IMR-90 (cell line): ENCODE results near the gene ALS2CL. TPM values are rescaled to one million over a fixed set of nuclear protein-coding genes. Genes with fewer than 3 reads are reported as not detected.

Experiments
- ATAC-seq: fragments of 200-7000 bp; cut with Tn5 transposase; 2 replicates; pipeline ENCODE4 v1.9.1; 2020; ENCODE audit warnings: low read depth, mild to moderate bottlenecking, moderate library complexity
- BruUV-seq: library from RNA; stranded (reverse); fragments of 400-500 nt; replicated peaks from 2 replicates; lab custom pipeline; 2021; lab: Mats Ljungman, UMichigan
- CTCF ChIA-PET: fragments of 300-600 bp; formaldehyde crosslinking; extraction: SDS; loops from one replicate; lab custom pipeline; 2021; ENCODE audit warnings: antibody characterized with exemption; lab: Yijun Ruan, JAX
- POLR2A ChIA-PET: fragments of 300-600 bp; sonication (Branson Sonifier 250); formaldehyde crosslinking; loops from one replicate; lab custom pipeline; 2022; ENCODE audit warnings: antibody characterized with exemption; ENCODE audit not compliant: unreplicated experiment; lab: Charles Lee
- DNase-seq: peaks from one replicate; pipeline ENCODE4 v3.0.0; 2013
- H2AFZ ChIP-seq: replicated peaks from 2 replicates; pipeline ENCODE3; 2013; ENCODE audit warnings: low read length, mild to moderate bottlenecking; ENCODE audit not compliant: poor library complexity
- H2AK5ac ChIP-seq: 2 replicates; pipeline ENCODE4 v1.6.1; 2013; ENCODE audit warnings: low read depth, low read length, inconsistent platforms
- H2AK9ac ChIP-seq: replicated peaks from 2 replicates; pipeline ENCODE3; 2013; ENCODE audit warnings: mild to moderate bottlenecking, low read depth, low read length, moderate library complexity; ENCODE audit not compliant: poor library complexity
- H2BK120ac ChIP-seq: 2 replicates; pipeline ENCODE4 v1.6.1; 2013; ENCODE audit warnings: low read depth, low read length, inconsistent platforms
- H2BK15ac ChIP-seq: 3 replicates; pipeline ENCODE4 v1.6.1; 2013; ENCODE audit warnings: low read depth, low read length, inconsistent platforms
- H2BK20ac ChIP-seq: 2 replicates; pipeline ENCODE4 v1.6.1; 2013; ENCODE audit warnings: low read depth, mild to moderate bottlenecking, inconsistent platforms, low read length, moderate library complexity
- H2BK5ac ChIP-seq: 2 replicates; pipeline ENCODE4 v1.6.1; 2013; ENCODE audit warnings: mild to moderate bottlenecking, low read depth, low read length, inconsistent platforms; ENCODE audit not compliant: poor library complexity, severe bottlenecking
- H3K14ac ChIP-seq: replicated peaks from 2 replicates; pipeline ENCODE4 v1.6.1; 2013; ENCODE audit warnings: low read depth, low read length, inconsistent platforms
- H3K18ac ChIP-seq: 2 replicates; pipeline ENCODE4 v1.6.1; 2013; ENCODE audit warnings: low read depth, low read length, control low read depth
- H3K23ac ChIP-seq: 2 replicates; pipeline ENCODE4 v1.6.1; 2013; ENCODE audit warnings: low read depth, low read length, inconsistent platforms
- H3K27ac ChIP-seq: 2 replicates; pipeline ENCODE4 v1.5.1; 2013; ENCODE audit warnings: mild to moderate bottlenecking, control low read depth, low read length; ENCODE audit not compliant: insufficient read depth
- H3K27me3 ChIP-seq: 2 replicates; pipeline ENCODE4 v1.6.1; 2013; ENCODE audit warnings: low read length; ENCODE audit not compliant: control insufficient read depth, insufficient read depth
- H3K36me3 ChIP-seq: 2 replicates; pipeline ENCODE4 v1.6.1; 2013; ENCODE audit warnings: low read length, mixed read lengths; ENCODE audit not compliant: control insufficient read depth, insufficient read depth
- H3K4ac ChIP-seq: 2 replicates; pipeline ENCODE4 v1.6.1; 2013; ENCODE audit warnings: low read depth, low read length, inconsistent platforms
- H3K4me1 ChIP-seq: 2 replicates; pipeline ENCODE4 v1.6.1; 2013; ENCODE audit warnings: low read length, mixed read lengths; ENCODE audit not compliant: control insufficient read depth, insufficient read depth
- H3K4me2 ChIP-seq: 2 replicates; pipeline ENCODE4 v1.6.1; 2013; ENCODE audit warnings: low read depth, mild to moderate bottlenecking, control low read depth, low read length, moderate library complexity
- H3K4me3 ChIP-seq: 2 replicates; pipeline ENCODE4 v1.5.1; 2013; ENCODE audit warnings: low read depth, mild to moderate bottlenecking, control low read depth, low read length, moderate library complexity; ENCODE audit not compliant: insufficient read depth
- H3K56ac ChIP-seq: 2 replicates; pipeline ENCODE4 v1.6.1; 2013; ENCODE audit warnings: low read length, inconsistent platforms; ENCODE audit not compliant: insufficient read depth; ENCODE audit errors: extremely low read depth
- H3K79me1 ChIP-seq, 2 experiments: 2 replicates each; pipeline ENCODE4 v1.6.1; 2013; ENCODE audit warnings: low read length in 2 of 2, inconsistent platforms in 1 of 2, low read depth in 1 of 2
- H3K9ac ChIP-seq: 2 replicates; pipeline ENCODE4 v1.6.1; 2013; ENCODE audit warnings: low read depth, low read length, control low read depth
- H3K9me1 ChIP-seq: 2 replicates; pipeline ENCODE4 v1.6.1; 2013; ENCODE audit warnings: low read length, inconsistent platforms; ENCODE audit not compliant: insufficient read depth
- H3K9me3 ChIP-seq: 2 replicates; pipeline ENCODE4 v1.6.1; 2013; ENCODE audit warnings: low read length; ENCODE audit not compliant: control insufficient read depth, insufficient read depth
- H4K20me1 ChIP-seq: 2 replicates; pipeline ENCODE4 v1.6.1; 2013; ENCODE audit warnings: low read length, inconsistent platforms; ENCODE audit not compliant: insufficient read depth
- H4K5ac ChIP-seq: 2 replicates; pipeline ENCODE4 v1.6.1; 2013; ENCODE audit warnings: mild to moderate bottlenecking, low read depth, low read length, control low read depth
- H4K8ac ChIP-seq, 2 experiments: 2 replicates each; pipeline ENCODE4 v1.6.1; 2013; ENCODE audit warnings: low read depth in 2 of 2, low read length in 2 of 2, control low read depth in 1 of 2, inconsistent platforms in 1 of 2
- H4K91ac ChIP-seq: 2 replicates; pipeline ENCODE4 v1.6.1; 2013; ENCODE audit warnings: low read depth, low read length, inconsistent platforms; ENCODE audit not compliant: insufficient read depth
- MAFK ChIP-seq: IDR thresholded peaks from 2 replicates; pipeline ENCODE4 v1.6.1; 2012; ENCODE audit warnings: low read depth, low read length, improper control_type of control experiment
- SMC3 ChIP-seq: fragments of 150-350 bp; IDR thresholded peaks from 2 replicates; pipeline ENCODE4 v1.6.1; 2016; ENCODE audit warnings: low read depth, mild to moderate bottlenecking, antibody characterized with exemption, low read length, moderate library complexity
- WGBS, 2 experiments: methylation state at CpG; one replicate each; pipeline versions ENCODE4 v1.1.5 to v1.1.7; 2013; ENCODE audit warnings: missing lambda C conversion rate in 2 of 2; ENCODE audit not compliant: insufficient read length in 1 of 2; ENCODE audit errors: extremely low coverage in 2 of 2; 5-methylcytosine and 5-hydroxymethylcytosine counted together
- dilution Hi-C: fragments of 300-500 bp; cut with HindIII; formaldehyde crosslinking; loops from one replicate; pipeline ENCODE4 v1.14.3; 2018; ENCODE audit warnings: low sequenced_read_pairs; ENCODE audit not compliant: unreplicated experiment
- in situ Hi-C: fragments of 300-500 bp; cut with MboI; formaldehyde crosslinking; loops from 3 replicates; pipeline ENCODE4 v1.14.3; 2019; ENCODE audit warnings: low sequenced_read_pairs, inconsistent platforms, mixed read lengths
- intact Hi-C: fragments of 100-400 bp; cut with micrococcal nuclease; formaldehyde crosslinking; loops from 2 replicates; pipeline ENCODE4 v1.10.0; 2022
- polyA plus RNA-seq, 3 experiments: library from polyadenylated mRNA; depleted of rRNA; stranded (reverse); fragments of >200 nt; gene quantifications; 2 replicates each; pipeline ENCODE4 v1.2.3, GENCODE V29; 2012; ENCODE audit warnings: low replicate concordance in 1 of 3
- total RNA-seq: library from RNA; depleted of rRNA; stranded (reverse); fragments of >200 nt; gene quantifications from 2 replicates; pipeline ENCODE4 v1.2.3, GENCODE V29; 2012

ALS2CL gene
- total and polyA plus RNA-seq, 2 of the 4 experiments (the other 2 are of a cell fraction), result 2.2 to 4.8 TPM

GRCh38 chr3:46722443-46722842, 29.0 kb upstream of the ALS2CL start:
- Histone ChIP-seq H3K23ac (no peak overlapping the region), H2BK120ac (no peak overlapping the region), H3K4me2 (no peak overlapping the region), H3K9me3 (no peaks in the 10 kb centered on the region), H3K56ac (no peak overlapping the region), H4K91ac (no peak overlapping the region), H3K4me1 (no peaks in the 10 kb centered on the region), H2AK5ac (no peak overlapping the region), H2BK5ac (no peak overlapping the region), H3K27ac (no peak overlapping the region), H4K8ac (no peak overlapping the region), H2AFZ (no peak overlapping the region), H3K14ac (no peak overlapping the region), H2BK20ac (no peak overlapping the region), H3K9me1 (no peaks in the 10 kb centered on the region), H4K20me1 (no peaks in the 10 kb centered on the region), H2AK9ac (no peak overlapping the region), H3K4me3 (no peak overlapping the region), H3K36me3 (no peaks in the 10 kb centered on the region), H3K4ac (no peak overlapping the region), H3K27me3 (peaks cover 25% of the 10 kb centered on the region), H4K5ac (no peak overlapping the region), H2BK15ac (no peak overlapping the region), H3K9ac (no peak overlapping the region), H3K79me1 (no peaks in the 10 kb centered on the region), H3K18ac (no peak overlapping the region)
- TF ChIP-seq SMC3 (no peak), MAFK (no peak)
- no CpG with 5 or more reads among the region's 5 CpGs for WGBS, 2 experiments
- dilution Hi-C loops, result no loop called here
- BruUV-seq, result no TSS peak
- no peak for ATAC-seq
- POLR2A ChIA-PET, result no interaction called here
- in situ Hi-C loops, result loop anchor here (25.0 kb wide), 1 partner anchor 640 kb away; no protein-coding TSS in a partner anchor
- CTCF ChIA-PET, result interaction anchor here (0.7 kb wide), 1 partner anchor 121 kb away, joined by 3 read pairs; no protein-coding TSS in a partner anchor
- intact Hi-C loops, result no loop called here
- DNase-seq, result no peak
